NCI-H82 (cell line): ENCODE results near the gene TOP2B.

Experiments used
- DNase-seq: peaks from one replicate; lab custom pipeline; 2025; lab: John Stamatoyannopoulos, UW

Gene TOP2B

DNA sequence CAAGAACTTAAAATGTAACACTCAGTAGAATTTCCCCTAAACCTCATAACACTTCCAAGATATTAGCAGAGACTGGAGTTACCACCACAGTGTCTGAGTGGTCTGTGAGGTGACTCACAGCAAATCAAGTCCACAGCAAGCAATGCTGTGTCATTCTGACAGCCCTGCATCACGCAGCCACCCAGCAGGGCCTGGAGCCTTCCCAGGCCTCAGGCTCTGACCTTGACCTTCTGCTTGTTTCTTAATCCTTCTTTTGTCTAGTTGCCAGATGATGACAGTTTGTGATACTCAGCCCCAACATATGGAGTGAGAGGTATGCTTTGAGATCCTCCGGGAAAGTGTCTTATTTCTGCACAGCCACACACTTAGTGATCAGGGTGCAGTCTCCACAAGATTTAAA, 82.5 kb downstream of the TOP2B start:
- DNase-seq: peak; percentile 42

DNA sequence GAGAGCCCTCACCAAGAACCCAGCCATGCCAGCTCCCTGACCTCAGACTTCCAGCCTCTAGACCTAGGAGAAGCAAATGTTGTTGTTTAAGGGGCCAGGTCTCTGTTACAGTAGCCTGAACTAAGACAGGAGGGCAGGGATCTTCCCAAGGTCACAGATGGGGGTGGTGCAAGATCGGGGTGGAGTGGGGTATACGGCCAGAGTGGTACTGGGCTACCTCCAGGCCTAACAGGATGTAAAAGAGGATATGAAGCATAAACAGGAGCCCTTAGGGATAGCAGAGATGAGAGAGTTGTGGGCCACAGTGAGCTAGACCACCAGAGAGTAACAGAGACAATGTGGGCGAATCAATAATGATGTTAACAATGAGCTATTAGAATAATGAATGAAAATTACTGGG, 82.9 kb downstream of the TOP2B start:
- DNase-seq: no peak

DNA sequence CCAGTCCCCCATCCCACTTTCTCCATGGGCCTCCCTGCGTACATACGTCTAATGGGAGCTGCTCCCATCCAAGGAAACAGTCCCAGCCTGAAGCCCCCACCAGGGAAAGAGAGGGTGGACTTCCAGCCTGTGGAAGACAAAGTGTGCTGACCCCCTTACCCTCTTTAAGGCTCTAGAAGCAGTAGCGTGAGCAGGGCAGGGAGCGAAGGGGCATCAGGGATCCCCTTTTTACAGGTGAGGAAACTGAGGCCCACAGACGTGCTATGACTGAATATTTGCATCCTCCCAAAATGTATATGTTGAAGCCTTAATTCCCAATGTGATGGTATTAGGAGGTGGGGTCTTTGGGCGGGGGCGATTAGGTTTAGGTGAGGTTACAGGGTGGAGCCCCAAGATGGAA, 83.4 kb downstream of the TOP2B start:
- DNase-seq: no peak

DNA sequence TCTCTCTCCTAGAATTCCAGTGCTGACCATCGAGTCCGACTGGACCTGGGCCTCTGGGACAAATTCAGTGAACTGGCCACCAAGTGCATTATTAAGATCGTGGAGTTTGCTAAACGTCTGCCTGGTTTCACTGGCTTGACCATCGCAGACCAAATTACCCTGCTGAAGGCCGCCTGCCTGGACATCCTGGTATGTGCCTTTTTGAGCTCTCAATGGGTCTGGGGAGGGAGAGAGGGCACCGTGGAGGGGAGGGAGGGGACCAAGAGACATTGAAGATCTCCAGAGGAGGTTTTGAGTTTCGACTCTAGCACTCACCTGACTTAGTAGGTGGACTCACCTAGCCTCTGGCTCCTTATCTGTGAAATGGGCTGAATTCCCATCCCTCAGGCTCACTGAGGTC, 84.2 kb downstream of the TOP2B start:
- no peak for DNase-seq

DNA sequence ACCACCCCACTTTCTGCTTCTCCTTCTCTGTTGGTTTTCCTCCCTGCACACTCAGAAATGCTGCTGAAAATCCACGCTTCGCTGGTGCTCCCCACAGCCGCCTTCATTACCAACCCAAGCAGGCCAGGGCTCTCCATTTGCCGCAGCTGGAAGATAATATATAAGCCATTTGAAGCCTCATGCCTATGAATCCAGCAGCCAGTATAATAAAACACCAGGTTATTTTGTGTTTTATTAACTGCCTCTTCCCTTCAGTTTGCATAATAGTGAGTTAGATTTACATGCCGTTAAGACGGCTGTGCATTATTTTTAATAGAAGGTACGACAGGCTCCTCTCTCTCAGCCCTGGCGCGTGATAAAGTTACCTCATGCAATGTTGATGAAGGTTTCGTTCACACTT, 86.6 kb downstream of the TOP2B start:
- DNase-seq: no peak

DNA sequence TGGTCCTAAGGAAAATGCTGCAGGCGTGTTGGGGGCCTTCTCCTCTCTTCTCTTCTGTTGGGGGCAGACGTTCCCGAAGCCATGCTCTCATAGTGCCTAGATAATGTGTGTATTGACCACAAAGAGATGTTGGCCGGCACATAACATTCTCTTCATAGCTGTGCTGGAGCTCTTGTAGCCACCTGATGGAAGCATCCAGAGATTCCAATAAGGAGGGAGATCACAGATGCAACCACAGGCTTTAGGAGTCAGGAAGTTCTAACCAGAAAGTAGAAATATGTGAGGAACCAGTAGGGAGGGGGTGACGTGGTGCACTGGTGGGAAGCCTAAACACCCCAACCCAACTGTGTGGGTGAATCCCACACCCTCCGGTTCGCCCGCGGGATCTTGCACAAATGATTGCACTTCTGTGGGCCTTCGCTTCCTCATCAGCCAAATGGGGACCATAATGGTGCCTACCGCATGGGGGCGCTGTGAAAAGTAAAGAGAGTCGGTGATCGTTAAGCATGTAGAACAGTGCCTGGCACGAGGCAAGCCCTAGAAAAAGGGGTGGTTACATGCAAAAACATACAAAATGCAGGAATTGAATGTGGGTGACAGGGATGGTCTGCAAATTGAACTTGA, 87.8 kb downstream of the TOP2B start:
- no peak for DNase-seq

DNA sequence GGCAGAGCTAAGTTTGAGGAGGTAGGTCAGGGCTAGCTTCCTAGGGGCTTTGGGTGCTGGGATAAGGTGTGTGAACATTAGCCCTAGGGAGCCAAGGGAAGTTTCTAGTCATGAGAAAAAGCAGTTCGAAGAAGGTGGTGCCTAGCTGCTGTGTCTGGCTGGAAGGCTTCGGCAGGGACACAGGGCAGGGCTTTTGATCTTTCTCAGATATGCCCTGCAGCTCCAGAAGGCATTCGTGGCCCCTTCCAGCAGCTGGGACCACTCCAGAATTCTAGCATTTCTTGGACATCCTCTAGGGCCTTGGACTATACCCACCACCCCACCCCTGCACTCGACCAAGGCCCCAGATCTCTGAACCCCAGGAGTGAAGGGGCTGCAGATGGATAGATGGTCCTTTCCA, 88.6 kb downstream of the TOP2B start:
- no peak for DNase-seq

DNA sequence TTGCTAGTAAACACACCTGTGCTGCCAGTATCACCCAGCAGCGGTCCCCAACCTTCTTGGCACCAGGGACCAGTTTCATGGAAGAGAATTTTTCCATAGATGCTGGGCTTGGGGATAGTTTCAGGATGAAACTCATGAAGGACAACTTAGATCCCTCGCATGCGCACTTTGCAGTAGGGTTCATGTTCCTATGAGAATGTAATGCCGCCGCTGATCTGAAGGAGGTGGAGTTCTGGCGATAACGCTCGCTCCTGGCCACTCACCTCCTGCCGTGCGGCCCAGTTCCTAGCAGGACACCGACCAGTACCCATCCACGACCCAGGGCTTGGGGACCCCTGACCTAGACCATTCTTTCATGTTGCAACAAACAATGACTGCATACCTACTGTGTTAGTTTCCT, 89.7 kb downstream of the TOP2B start:
- DNase-seq: no peak

DNA sequence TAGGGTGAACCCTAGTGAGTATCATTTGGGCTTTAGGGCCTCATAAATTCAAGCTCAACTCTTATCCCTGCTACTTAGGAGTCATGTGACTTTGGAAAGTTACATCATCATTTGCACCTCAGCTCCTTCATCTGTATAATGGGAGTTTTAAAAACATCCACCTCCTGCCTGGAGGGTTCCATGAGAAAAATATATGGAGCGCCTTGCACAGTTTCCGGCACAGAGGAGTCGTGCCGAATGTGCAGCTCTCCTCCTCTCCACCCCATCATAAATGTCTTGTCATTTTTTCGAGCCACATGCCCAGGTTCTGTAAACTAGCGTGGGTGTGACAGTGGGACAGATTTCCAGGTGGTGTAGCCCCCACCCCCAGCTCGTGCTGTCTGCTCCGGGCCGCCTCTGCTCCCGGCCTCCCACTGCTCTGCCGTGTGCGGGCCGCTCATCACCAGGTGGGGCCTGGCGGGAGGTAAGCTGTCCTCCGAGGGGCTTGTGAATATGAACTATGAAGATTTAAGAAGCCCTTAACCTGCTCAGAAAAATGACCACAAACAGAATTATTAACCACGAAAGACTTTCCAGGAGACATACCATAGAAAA, 90.4 kb downstream of the TOP2B start:
- DNase-seq: no peak

DNA sequence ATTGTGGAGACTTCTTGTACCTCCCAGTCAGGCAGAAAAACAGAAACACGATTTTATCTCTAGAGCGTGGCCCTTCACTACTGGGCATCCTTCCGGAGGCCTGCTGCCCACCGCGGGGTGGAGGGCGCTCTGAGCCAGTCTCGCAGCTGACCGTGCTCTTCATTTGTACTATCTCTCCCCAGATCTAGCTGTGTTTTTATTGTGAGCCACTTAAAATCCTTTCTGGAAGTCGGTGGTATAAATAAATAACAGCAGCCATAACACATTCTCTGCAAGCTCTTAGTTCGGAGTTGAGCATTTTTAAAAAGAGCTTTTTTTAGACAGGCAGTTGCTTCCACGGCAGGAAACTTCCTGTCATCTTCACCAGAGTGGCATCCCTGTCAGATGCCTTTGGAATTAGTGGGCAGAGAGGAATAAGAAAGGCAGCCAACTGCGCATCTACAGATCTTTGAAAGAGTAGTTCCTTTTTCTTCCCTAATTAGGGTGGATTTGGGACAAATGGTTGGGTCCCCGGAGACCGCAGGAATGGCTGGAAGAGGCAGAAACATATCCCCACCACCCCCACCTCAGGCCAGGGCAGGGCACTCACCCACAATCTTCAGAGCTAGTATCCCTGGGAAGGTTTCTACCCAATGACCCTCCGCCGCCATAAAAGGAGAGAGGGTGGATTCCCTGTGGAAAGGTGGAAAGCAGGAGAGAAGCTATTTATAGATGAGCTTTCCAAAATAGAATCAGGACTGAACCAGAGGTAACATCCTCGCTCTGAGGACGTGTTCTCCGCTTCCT, 91.1 kb downstream of the TOP2B start:
- DNase-seq: no peak

DNA sequence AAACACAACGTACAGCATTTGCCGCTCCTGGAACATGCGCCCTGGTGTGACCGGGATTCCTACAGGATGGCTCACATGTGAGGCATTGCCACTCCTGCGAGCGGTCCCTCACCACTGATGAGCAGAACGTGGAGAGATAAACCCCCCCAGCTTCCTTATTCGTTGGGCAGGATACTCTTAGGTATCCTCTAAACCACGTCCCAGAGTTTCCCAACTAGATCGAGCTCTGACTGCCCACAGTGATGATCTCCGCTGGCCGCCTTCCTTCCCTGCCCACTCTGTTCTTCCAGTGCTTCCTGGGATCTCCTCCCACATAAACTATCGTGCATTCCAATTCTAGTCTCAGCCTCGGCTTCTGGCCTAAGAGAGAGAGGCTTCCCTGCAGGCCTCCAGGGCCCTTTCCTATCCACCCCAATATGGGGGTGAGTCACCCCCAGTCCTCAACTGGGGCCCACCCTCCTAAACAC, 91.8 kb downstream of the TOP2B start:
- DNase-seq: no peak

DNA sequence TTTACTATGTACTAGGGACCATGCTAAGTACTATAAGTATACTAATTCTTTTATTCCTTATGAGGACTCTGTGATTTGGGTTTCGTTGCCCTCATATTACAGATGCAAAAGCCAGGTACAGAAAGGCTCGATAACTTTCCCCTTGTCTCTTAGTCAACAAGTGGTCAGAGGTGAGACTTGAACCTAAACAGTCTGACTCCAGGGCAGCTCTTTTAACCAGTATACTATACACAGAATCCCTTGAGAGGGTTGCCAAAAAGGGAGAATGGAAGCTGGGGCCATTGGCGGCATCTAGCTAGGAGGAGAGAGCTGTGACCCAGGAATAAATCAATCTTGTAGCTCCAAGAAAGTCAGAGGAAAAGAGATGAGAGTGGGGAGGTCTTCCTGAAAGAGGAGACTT, 92.4 kb downstream of the TOP2B start:
- DNase-seq: no peak

DNA sequence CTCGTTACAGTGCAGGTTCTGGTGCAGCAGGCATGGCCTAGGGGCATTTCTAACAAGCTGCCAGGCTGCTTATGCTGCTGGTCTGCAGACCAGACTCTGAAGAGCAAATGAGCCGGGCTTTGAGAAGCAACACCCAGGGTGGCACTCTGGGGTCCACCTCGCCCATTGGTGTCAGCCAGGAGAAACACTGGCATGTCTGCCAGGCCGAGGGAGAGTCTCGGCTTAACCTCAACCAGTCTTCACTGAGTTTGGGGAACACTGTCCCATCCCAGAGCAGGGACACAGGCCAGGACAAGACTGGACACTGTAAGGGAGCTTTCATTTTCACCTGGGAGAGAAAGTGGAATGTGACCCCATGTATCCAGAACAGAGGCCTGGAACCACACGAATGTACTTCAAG, 93.4 kb downstream of the TOP2B start:
- DNase-seq: no peak

DNA sequence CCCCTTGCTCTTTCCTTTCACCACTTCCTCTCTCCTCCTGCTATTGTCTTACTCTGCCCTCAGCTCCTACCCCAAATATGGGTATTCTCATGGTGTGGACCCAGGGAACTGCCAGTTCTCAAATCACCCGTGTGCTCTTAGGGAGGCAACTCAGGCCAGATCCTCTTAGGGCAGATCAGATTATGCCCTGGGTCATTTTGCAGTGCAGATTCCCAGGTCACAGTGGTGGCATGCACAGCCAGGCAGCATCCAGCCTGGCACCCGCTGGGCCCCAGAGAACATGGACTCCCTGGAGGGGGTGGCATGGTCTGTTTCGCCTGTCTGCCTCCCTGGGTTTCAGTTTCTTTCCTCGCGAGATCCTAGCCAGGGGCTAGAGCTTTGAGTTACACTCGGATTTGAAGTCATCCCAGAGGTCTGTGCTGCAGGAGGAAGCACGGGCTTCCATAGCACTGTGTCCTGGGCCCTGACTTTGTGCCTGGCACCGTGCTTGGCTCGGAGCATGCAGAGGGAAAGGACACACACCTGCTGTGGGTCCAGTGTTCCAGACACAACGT, 96.1 kb downstream of the TOP2B start:
- DNase-seq: no peak

DNA sequence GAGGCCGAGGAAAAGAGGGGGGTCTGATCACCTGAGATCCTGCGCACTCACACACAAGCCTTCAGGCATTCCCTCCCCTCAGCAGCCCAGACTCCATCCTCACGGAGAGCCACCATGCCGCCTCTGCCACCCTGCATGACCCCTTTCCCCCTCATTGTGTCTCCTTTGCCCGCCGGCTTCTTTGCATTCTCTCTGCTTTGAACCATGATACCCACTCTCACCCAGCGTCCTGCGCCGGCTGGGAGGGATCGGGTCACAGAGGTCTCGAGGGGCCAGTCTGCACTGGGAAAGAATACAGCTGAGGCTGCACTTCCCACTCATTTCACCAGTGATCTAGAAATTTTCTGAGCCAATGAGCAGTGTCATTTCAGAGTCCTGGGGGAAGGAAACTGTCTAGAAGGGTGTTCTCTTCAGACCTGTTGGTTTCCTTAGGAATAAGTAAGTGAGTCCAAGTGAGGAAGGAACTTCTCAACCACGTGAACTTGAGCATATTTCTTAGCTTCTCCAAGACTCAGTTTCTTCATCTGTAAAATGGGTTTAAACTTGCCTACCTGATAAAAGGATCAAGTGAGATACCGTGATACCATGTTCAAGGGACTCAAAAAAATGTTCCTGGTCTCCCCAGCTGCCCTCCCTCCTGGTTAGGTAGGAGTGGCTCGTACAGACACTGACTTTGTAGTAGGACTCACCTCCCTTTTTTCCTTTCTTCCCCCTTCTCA, 96.7 kb downstream of the TOP2B start:
- DNase-seq: no peak

DNA sequence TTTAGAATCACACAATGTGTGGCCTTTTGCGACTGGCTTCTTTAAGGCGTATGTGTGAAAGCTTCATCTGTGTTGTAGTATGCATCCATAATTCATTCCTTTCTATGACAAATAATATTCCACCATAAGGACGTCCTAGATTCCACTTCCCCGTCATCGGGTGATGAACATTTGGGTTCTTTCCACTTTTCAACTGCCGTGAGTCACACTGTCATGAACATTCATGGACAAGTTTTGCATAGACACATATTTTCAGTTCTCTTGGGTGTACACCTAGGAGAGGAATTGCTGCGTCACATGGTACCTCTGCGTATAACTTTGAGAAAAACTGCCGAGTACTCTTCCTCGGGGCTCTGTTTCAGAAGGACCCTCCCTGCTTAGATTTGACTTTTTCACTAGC, 97.3 kb downstream of the TOP2B start:
- DNase-seq: no peak

DNA sequence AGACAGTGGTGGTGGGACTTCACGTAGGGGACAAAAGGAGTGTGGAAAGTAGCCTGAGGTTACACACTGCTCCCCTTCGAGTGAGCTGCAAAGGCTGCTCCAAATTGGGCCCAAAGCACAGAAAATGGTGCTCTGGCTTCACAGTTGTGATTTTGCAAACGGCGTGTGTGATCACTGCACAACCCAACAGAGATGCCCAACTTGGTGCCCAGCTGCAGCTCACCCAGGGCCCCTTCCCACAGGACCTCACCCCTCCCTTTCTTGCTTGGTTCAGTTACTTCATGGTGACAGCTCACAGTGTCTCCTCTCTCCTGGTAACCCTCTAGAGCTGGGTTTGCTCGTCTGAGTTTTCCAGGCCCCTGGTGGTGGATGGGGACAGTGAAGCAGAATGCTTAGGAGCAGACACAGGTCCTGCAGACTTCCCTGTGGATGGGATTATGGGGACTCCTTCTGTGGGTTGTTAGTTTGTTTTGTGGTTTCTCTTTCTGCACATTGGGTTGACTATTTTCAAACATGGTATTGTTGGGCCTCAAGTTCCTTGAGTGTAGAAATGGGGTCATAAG, 98.3 kb downstream of the TOP2B start:
- no peak for DNase-seq

DNA sequence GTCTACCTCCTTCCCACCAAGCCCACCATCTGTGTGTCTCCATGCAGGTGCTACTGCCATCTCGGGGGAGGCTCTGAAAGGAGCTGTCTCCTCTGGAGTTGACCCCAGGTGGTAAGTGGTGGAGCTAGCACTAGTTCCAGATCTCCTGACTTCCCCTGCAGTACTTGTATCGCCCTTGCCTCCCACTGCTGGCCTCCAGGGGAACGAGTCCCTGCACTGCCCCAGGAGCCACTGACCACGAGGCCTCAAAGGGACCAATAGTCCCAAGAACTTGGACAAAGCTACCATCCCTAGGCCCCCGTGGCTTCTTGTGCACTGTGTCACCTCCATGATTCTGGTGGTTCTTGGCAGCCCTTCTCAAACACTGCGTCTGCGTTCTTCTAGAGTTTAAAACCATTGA, 98.9 kb downstream of the TOP2B start:
- DNase-seq: no peak

DNA sequence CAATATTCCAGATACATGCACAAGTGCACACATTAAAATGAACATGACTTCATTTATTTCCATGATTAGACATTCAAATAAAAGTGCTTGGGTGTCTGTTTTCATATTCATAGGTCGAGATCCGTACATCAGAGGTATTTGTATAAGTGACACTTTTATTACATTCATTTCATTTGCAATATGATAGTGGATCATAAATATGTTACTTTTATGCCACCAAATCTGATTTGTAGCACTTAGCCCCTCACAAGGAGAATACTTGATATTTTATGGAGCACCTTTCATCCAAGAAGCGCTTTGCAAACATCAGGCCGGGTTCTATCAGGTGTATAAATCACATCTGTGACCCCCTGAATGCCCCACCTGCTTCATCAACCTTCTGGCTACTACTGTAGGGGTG, 100.6 kb downstream of the TOP2B start:
- no peak for DNase-seq

DNA sequence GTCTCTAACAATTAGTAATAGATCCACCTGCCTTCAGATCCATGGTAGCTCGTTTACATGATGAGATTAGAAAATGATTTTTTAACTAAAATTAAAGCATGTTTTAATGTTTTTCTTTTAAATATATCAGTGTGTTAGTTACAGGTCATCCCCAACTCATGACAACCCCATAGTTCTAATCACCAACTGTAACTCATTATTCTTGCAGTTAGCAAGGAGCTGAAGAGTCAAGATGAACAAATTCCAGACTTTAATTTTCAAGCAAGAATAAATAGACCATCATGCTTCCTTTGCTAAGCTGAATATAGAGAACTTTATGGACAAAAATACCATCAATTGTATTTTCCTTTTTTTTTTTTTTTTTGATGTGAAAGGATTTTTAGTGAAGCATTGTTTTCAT, 101.1 kb downstream of the TOP2B start:
- no peak for DNase-seq

DNA sequence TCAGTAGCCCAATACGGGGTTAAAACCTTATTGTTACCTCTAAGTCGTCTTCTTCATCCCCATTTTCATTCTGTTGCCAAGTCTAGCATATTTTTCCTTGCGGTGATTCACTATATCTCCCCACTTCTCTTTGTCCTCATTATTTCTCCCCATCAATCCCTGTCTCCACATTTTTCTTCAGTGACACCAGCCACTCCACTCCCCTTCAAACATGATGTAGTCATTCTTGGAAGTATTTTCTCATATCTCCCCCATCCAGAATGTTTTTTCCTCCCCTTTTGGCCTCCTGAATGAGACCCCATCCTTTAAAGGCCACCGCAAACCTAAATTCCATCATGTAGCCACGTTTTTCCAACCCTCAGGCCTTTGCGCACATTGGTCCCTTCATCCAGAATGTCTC, 105.9 kb downstream of the TOP2B start:
- no peak for DNase-seq

DNA sequence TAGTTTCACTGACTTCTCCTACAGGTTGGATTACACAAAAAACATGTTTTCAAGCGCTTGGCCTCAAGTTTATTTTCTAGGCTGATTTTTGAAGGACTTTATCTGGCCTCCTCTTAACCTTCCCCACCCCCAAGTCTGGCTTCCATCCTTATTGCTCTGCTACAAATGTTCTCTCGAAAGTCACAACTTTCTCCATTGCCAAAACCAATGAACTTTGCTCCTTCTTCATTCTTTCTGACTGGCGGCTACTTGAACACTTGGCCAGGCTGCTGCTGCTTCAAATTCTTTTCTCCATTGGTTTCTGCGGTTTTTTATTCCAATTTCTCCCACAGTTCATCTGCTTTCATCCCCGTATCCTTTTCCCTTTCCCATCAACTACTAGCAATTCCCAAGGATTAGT, 106.6 kb downstream of the TOP2B start:
- no peak for DNase-seq
